SIG-M5 (cell line): ENCODE measurements around the gene FOXS1.

Source experiments
- DNase-seq: peaks from one replicate; lab custom pipeline; 2025; lab: John Stamatoyannopoulos, UW

The FOXS1 gene

DNA sequence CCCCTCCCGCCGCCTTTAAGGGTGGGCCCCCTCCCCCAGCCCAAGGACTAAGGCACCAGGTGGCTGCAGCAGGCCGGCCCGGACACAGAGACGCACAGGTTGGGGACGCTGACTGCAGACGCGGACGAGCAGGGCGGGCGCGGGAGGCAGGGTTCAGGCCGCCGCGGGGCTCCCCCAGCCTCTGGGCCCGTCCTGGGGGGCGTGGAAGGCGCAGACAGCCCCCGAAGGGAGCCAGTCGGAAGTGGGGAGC is 15.7 kb upstream of the FOXS1 start:
- no peak for DNase-seq

DNA sequence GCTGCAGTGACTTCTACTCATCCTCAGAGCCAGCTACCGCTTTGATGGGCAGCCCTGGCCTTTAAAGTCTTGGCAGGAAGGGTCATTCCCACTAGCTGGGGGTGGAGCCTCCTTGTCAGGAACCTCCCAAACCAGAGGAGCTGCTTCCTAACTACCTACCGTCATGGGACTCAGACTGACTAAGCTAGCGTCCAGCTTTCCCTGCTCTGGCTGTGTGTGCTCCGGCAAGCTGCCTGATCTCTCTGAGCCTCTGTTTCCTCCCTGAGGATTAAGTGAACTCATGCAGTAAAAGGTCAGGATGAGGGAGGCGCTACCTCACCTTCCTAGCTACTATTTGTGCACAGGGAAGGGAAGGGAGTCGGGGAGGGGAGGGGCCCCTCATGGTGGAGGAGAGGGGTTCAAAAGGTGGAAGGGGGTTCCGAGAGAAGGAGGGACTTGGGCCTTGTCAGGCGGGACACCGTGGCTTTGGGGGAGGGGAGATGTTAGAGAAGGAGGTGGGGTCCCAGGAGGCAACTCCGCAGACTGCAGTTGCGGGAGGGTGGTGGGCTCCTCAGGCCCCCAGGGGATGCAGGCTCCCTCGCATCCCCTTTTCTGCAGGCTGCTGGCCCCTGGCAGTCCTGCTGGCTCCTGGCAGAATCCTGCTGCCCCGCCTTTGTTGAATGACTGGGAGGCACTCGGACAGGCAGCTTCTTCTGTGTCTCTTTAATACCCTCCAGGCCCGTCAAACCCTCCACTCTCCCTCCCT is 15.2 kb upstream of the FOXS1 start:
- DNase-seq: no peak

DNA sequence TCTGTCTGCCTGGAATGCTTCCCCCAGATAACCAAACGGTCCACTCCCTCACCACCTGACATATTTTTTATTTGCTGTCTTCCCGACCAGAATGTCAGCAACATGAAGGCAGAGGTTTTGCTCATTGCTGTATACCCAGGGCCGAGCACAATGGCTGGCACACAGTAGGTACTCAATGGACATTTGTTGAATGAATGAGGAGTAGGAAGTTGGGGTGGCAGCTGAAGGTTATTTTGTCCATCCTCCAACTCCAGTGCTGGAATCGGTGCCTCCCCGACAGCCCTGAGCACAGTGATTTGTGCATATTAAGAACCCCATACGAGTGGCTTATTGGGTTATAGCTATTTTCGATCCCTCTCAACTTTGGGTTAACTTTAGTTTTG is 14.6 kb upstream of the FOXS1 start:
- no peak for DNase-seq

DNA sequence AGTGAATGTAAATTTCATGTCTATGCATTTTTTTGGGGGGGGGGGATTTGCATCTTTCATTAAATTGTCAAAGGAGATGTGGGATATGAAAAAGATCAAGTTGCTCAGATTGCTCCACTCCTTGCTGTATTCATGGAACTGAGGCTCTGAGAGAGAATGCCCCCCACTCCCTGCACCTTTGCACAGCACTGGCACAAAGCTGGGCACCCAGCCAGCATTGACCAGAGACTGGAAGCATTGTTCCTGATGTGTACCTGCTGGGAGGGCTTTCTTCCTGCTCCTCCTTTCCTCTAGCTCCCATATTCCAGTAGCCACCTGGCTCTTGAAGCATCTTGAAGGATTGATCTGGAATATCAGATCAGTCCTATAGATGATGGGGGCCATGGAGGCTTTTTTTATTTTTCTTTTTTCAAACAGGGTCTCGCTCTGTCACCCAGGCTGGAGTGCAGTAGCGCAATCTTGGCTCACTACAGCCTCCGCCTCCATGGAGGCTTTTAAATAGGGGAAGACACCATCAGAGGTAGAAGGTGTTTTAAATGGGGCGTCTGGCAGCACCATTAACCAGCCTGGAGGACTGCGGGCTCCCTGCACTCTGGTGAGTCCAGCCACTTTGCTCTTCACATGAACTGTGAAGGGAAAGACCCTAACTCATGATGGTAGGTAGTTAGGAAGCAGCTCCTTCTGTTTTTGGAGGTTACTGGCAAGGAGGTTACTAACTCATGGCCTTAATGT is 14.0 kb upstream of the FOXS1 start:
- DNase-seq: no peak

DNA sequence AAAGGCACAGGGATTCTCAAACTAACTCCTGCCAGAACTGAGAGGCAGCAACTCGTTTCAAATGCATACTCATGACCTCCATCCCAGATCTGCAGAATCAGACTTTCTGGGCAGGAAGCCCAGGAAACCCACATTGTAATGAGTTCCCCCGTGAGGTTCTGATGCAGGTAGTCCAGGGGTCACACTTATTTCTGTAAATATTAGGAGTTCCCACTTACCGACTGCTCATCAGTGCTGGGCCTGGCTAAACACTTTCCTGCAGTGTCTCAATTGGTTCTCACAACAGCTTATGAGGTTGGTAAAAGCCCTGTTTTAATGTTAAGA is 13.3 kb upstream of the FOXS1 start:
- no peak for DNase-seq

DNA sequence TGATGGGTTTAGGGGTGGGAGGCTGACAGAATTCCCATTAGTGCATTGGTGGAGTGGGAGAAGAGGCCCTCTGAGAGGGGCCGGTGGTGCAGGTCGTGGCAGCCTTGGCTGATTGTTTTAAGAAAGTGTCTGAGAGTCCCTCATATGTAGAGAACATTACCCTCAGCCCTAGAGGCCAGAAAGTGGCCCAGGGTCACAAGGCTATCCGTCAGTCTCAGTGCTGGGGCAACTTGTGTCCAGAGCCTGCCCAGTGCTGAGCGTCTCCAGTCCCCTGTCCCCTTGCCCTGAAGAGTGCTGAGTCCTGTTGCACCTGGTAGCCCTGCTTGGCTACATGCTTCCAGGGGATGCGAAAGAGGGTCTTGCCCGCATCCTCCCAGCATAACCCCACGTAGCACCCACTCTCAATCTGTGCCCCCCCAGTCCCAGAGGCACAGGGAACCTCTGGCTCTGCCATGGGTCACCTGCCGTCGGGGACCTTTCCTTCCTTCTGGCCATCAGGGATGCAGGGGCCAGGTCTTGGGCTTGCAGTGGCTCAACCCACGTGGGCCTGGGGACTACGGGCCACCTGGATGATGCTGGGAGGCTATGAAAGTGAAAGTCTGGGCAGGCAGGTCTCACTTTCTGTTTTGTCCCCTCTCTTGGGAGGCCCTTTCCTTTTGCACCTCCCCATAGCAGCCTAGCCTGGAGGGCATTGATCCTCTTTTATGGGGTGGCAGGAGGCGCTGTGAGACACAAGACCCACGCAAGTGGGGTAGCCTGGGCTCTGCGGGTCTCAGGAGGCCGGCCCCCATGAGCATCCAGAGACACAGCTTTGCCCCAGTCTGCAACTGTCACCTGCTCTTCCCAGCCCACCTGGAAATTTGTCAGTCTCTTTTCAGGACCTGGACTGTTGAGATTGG is 12.7 kb upstream of the FOXS1 start:
- no peak for DNase-seq

DNA sequence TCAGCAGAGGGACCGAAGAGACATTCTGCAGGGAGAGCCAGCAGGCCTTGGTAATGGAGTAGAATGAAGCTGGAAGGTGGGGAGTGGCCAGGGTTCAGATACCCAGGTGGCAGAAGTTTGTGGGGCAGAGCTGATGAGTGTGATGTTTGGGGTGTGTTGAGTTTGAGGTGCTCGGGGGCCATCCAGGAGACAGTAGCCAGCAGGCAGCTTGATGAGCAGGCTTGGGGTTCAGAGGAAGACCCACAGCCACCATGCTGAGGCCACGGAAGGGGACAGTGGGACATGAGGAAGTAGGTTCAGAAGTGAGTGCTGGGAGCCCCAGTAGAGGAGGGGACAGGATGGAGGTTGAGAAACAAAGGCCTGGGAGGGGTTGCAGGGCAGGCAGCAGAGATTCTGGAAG is 11.1 kb upstream of the FOXS1 start:
- no peak for DNase-seq

DNA sequence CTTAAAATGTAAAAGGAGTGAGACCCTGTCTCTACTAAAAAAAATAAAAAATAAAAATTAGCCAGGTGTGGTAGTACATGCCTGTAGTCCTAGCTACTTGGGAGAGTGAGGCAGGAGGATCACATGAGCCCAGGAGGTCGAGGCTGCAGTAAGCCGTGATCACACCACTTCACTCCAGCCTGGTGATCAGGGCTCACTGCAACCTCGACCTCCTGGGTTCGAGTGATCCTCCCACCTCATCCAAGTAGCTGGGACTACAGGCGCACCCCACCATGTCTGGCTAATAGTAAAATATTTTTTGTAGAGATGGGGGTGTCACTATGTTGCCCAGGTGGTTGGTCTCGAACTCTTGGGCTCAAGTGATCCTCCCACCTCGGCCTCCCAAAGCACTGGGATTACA is 8.1 kb upstream of the FOXS1 start:
- DNase-seq: no peak

DNA sequence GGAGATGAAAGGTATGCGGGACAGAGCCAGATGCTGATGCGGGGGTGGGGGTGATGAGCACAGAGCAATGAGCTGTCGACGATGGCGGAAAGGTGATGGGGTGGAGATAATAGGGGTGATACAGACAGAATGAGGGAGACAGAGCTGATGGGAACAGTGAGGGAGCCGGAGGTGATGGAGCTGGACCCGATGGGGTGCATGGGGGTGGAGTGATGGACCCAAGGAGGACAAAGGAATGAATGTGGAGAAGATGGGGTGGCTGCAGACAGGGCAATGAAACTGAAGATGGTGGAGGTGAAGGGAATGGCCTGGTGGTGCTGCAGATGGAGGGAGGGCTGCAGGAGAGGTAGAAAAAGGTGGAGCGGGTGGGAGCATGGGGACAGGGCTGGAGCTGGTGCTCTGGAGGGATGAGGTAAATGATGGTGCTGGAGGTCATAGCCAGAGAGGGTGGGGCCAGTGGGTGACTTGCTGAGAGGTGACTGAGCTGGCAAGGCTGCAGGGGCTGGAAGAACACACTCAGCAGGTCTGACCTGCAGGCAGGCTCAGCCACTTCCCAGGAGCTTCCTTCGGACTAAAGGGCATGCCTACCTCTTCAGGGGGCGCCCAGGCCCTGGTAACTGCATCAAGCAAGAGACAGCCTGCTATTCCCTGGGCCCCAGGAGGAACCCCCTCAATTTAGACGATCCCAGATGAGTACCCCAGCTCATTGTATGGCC is 6.0 kb upstream of the FOXS1 start:
- DNase-seq: no peak

DNA sequence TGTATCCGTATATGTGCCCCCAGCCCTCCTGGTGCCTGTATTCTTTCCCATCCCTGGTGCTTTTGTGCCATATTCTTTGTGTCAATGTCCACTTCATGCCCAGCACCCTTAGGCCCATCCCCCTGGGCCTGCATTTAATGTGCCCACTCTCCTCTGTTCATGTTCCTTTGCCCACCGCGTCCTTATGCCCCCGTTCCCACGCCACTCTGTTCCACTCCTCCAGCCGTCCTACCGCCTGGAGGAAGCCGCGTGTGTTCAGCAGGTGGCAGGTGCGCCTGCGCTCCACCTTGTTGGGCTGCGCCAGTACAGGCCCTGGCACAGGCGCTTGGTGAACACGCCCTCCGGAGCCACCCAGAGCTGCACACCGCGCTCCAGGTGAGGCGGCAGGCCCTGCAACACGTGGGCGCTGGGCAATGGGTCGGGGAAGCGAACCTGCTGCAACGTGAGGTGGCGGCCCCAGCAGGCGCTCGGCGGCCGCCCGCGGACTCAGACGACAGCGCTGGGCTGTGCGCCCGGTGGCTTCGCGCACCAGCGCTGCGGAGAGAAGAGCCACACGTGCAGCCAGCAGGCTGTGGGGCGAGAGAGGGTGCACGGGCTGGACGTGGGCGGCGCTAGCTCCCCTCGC is 4.0 kb upstream of the FOXS1 start:
- no peak for DNase-seq

DNA sequence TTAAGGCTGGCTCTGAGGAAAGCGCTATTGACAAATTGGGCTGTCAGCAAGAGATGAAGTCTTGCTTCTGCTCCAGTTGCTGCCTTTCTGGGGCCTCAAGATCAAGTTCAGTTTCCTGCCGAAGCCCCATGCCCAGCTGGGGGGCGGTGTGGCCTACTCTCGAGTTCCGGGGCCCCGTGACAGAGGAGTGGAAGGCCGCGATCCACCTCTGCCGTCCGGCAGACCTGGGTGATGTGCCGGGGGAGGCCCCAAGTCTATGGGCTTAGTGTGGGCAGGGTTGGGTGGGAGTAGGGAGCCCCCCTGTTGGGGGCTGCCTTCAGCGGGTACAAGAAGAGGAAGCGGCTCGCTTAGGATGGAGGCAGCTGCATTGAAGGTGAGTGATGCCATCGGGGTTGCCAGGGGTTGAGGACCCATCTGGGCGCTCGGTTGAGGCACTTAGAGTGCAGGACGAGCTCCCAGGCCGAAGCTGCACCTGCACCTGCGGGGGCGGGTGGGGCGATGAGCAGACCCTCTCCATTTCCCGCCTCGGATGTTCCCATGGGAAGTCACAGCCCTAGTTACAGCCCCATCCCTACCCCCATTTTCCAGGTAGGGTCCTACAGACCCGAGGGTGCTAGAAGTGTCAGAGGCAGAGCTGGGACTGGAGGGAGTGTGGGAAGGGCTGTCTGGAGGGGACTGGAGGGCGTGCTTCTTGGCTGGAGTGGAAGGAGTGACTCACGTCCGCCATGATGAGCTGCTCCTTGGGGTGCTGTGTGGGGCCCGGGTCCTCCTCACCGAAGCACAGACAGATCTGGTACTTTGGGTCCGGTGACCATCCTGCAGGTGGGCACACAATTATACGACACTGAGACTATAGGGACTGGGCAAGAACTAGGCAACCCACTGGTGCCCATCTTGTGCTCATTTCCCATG is 2.9 kb upstream of the FOXS1 start:
- DNase-seq: no peak

DNA sequence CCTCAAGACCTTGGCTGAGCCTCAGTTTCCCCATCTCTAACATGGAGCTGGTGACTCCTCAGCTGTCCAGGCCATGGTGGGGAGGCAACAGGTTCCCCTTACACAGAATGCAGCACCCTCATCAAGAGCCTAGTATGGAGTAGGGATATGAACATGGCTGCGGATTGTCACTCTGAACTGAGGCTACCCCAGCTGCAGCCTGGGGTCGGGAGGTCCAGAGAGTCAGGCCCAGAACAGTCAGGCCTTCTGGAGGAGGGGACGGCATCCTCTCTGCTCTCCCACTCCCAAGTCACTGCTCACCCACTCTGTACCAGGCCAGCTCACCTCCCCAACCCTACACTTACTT is 1.4 kb upstream of the FOXS1 start:
- no peak for DNase-seq

DNA sequence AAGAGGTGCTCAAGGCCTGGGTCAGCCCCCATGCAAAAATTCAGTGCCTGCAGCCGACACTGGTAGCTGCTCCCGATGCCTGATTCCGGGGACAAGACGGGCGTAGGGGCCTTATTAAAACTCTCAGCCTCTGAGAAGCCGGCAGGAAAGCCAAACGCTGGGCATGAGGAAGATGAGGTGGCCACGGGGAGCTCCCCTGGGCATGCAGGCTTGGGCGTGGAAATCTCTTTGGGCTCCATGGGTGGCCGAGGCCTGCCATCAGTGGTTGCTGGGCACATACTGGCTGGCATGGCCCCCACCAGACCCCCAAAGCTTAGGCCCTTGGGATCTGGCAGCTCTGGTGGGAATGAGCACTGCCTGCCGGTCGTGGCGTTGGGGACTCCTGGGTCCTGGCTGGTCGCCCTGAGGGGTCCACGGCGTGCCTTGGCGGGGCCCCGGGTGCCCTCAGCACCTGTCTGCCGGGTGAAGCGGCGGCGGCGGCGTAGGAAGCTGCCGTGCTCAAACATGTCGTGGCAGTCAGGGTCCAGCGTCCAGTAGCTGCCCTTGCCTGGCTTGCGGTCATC is 586 bp downstream of the FOXS1 start:
- no peak for DNase-seq

DNA sequence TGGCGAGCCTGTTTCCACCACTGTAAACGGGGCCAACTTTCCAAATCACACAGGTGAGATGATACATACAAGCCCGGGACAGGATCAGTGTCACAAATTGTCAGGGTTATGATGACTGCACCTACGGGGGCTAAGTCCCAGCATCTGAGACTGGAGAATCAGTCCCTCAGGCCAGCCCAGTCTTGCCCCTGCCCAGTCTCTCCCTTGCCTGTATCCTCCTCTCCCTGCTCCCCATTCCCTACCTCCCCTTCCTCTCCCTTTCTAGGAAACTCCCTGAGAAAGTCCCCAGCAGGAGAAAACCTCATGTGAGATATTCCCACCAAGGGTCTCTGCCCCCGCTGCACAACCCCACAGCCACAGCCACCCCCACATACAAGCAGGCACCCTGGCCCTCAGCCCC is 1.5 kb downstream of the FOXS1 start:
- no peak for DNase-seq

DNA sequence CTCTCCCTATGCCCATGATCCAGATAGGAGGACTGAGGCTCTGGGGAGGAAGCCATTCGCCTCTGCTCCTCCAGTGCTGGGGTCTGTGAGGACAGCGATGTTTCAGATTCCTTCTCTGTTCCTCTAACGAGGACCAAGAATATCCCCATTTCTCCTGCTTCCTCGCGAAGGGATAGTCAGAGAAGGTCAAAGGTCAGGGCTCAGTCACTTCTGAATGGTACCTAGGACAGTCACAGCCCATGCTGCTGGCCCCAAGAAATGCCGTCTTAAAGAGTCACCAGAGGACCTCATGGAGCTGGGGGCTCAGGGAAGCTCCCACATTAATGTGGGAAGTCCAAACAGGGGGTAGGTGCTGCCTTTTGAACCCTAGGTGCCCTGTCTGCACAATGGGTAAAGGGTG is 2.1 kb downstream of the FOXS1 start:
- no peak for DNase-seq

DNA sequence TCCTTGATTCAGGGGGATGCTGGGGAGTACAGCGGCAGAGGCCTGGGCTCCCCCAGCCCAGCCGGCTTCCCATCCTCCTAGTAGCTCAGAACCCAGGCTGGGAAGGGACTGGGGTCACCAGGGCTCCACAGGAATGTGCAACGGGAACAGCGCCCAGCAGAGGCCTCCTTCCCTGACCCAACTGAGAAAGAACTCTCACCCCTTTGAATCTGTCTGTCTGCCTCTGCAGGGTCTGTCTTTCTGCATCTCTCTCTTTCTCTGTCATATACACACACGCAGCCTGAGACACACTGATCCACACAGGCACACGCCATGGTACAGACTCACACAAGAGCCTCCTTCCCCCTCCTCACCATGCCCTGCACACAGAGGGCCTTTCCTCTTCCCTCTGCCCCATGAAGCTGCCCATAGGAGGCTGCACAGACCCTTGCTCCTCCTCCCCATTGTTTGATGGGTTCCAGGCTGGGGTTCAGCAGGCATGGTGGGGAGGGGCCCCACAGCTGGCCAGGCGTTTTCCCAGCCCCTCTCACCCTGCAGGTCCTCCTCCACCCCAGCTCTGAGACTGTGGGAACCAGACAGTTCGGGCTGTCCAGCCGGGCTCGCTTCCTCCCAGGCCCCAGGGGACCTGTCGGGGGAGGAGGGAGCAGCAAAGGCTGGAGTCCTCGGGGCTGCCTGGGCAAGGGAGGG is 2.8 kb downstream of the FOXS1 start:
- no peak for DNase-seq

DNA sequence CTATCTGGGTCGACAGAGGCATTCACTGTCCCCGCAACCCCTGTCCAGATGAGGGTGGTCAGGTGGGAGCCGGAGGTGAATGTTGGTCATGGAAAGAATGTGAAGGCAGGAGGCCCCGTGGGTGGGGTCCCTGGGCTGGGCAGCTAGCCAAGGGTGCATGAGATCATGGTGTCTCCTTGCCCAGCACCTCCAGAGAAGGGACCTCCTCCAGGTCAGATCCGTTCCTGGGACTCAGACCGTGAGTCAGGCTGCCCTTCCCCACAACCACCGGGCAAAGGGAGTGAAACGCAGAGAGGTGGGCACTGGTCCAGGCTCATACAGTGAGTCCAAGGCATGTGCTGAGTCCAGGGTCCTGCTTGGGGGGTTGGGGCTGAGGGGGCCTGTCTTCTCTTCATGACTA is 3.5 kb downstream of the FOXS1 start:
- DNase-seq: no peak

DNA sequence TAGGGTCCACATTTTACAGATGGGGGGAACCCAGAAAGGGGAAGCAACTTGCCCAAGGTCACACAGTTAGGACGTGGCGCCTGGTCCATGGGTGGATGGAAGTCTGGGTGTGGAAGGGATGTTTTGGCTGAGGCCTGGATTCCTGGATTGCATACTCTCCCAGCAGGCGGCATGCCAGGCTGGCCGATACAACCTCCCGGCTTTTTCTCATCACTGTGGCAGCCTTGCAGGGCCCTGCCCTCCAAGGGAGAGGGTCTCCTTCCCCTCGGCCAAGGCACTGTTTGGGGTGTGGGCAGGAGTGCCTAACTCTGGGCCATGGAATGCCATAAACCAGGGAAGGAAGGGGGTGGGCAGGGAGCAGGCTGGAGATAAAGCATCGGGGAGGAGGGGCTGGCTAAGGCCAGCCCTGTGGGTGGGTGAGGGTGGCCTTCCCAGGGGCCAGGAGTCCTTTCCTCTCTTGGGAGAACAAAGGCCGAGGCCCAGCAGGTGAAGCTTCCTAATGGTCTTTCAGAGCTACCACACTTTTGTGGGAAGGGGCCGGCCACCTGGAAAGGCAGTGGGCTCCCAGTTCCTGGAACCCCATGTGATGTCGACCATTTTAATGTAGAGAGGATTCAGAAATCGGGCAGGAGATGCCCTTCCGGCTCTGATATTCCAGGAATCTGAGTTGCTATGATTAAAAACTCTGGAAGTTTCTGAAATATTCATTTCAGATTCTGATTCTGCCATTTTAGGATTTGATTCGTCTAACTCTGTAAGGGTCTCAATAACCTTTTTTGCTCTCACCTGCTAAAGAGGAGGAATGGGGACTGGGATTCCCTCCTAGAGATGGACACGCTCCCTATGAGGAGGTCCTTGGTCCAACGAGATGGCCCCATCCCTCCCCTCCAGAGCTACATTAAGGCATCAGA is 4.2 kb downstream of the FOXS1 start:
- no peak for DNase-seq

DNA sequence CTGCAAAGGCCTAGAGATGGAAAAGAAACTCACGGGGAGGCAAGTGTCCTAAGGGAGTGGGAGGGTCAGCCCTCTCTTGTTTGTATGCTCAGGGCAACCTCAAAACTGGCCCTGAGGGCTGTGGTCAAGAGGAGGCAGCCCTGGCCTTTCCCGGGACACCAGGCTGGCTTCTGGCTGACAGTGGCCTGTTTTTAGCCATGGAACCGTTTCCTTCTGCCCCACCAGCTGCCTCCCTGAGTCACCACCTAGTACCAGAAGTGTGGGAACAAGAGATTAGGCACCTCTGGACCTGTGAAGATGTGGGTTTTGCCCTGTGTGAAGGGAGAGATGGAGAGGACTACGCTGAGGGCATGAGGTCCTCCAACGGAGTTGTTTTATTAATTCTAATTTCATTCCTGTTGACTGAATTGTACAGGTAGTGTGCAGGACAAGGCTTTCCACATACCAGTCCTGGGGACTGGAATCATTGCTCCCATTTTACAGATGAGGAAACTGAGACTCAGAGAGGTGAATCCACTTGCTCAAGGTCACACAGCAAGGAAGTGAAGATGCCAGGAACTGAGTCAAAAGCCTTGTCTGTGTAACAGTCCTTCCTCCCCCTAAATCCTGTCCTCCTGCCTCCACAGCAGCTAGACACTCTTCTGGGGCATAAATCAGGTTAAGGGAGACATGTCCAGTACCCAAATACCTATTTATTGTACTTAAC is 5.5 kb downstream of the FOXS1 start:
- DNase-seq: no peak
